Measurements from ENCODE around the gene PAN3. TPM values are rescaled to one million over a fixed set of nuclear protein-coding genes. Genes with fewer than 3 reads are reported as not detected.

Gene PAN3
- total and polyA plus RNA-seq, 4 donors: 10.3 to 65.4 (median 23.5) TPM

DNA sequence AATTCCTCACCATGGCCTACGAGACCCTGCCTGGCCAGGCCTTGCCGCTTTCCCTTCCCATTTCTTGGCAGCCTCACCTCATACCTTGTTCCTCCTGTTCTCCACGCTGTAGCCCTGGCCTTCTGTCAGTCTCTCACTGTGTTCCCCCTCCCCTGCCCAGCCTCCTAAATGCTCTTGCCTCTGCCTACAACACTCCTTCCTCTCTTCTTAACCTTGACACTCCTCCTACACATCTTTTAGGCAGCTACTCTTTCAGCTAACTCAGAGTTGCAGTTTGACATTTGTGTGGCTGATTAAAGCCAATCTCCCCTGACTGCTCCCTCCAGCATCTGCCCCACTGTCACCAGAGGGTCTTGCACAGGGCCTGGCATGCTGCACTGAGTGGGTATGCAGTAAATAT is 205.8 kb downstream of the PAN3 start:
- WGBS, 2 donors: 86 to 90% methylated on average over 3 of the region's 3 CpGs
- no peak for DNase-seq
- Histone ChIP-seq H3K4me1 (ENCODE audit: control insufficient read depth in 5 of 5, insufficient read depth in 5 of 5, low read length in 5 of 5) (no peaks in the 10 kb centered on the region), H3K27me3 (ENCODE audit: control insufficient read depth in 3 of 3, insufficient read depth in 3 of 3, low read length in 2 of 3) (no peaks in the 10 kb centered on the region), H3K9ac (ENCODE audit: insufficient read depth in 1 of 2, low read length in 2 of 2) (no peak overlapping the region), H3K4me3 (no peak overlapping the region), H3K36me3 (ENCODE audit: control insufficient read depth in 4 of 4, insufficient read depth in 4 of 4, low read length in 4 of 4) (no peaks in the 10 kb centered on the region), H3K27ac (ENCODE audit: low read depth in 1 of 2, low read length in 1 of 2) (no peak overlapping the region), H3K9me3 (ENCODE audit: control insufficient read depth in 4 of 4, insufficient read depth in 3 of 4, low read length in 3 of 4) (no peaks in the 10 kb centered on the region)
- no peak for ATAC-seq (ENCODE audit: insufficient read depth, low FRiP score)
- TF ChIP-seq, protein P1, sequence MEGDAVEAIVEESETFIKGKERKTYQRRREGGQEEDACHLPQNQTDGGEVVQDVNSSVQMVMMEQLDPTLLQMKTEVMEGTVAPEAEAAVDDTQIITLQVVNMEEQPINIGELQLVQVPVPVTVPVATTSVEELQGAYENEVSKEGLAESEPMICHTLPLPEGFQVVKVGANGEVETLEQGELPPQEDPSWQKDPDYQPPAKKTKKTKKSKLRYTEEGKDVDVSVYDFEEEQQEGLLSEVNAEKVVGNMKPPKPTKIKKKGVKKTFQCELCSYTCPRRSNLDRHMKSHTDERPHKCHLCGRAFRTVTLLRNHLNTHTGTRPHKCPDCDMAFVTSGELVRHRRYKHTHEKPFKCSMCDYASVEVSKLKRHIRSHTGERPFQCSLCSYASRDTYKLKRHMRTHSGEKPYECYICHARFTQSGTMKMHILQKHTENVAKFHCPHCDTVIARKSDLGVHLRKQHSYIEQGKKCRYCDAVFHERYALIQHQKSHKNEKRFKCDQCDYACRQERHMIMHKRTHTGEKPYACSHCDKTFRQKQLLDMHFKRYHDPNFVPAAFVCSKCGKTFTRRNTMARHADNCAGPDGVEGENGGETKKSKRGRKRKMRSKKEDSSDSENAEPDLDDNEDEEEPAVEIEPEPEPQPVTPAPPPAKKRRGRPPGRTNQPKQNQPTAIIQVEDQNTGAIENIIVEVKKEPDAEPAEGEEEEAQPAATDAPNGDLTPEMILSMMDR (IDR thresholded peaks at IDR 0.05; ENCODE audit: control extremely low read depth, extremely low read depth): no peak

Small RNA genes within 50 kb of the gene (small RNA-seq; reads per million reads assigned to genes)
- gene RNU6-82P (ENCODE audit: low replicate concordance): not detected

Other genes with a start within 250 kb of the PAN3 start
- not detected for gene PDX1, start 218.5 kb upstream of the PAN3 start, total RNA-seq
- gene PDX1, start 218.5 kb upstream of the PAN3 start, polyA plus RNA-seq: not detected
- under 1 TPM in 1 of 2 donors, not detected in 1; 0.12 TPM for gene CDX2, start 169.2 kb upstream of the PAN3 start, total RNA-seq
- gene CDX2, start 169.2 kb upstream of the PAN3 start, polyA plus RNA-seq: not detected
- not detected for gene URAD, start 149.9 kb upstream of the PAN3 start, total RNA-seq
- gene URAD, start 149.9 kb upstream of the PAN3 start, polyA plus RNA-seq: not detected
- gene FLT3, start 38.0 kb upstream of the PAN3 start, total RNA-seq: under 1 TPM; 0.71 to 0.74 TPM
- 1 to 10 TPM in 1 of 2 donors, under 1 TPM in 1; 0.43 to 1.9 TPM for gene FLT3, start 38.0 kb upstream of the PAN3 start, polyA plus RNA-seq

Measured in lung (tissue), 13 donors.